ENCODE measurements around the gene LFNG.

GRCh38 chr7:2518737-2519118 is 846 bp upstream of the LFNG start:
- TF ChIP-seq CTCF (IDR thresholded peaks at IDR 0.05) (no peak), POLR2A (IDR thresholded peaks at IDR 0.05) (no peak)
